ENCODE data around the gene TLE1.

Gene TLE1

GRCh38 chr9:81543695-81544094, 145.7 kb downstream of the TLE1 start:
- H3K4me3 ChIP-seq (replicated peaks; ENCODE audit: insufficient read depth, low read length): no peak overlapping the region
- H3K27ac ChIP-seq (replicated peaks): no peak overlapping the region
- no peaks in the 10 kb centered on the region for H3K27me3 ChIP-seq (ENCODE audit: insufficient read depth, poor library complexity, severe bottlenecking)
- no peak for DNase-seq (ENCODE audit: low read depth in 1 of 2, low spot score in 1 of 2)
- TF ChIP-seq CTCF (IDR thresholded peaks at IDR 0.05; ENCODE audit: insufficient read depth, low read length): no peak
- no peak for TF ChIP-seq SPI1 (IDR thresholded peaks at IDR 0.05; ENCODE audit: borderline replicate concordance, low read depth)
- TF ChIP-seq GABPA (IDR thresholded peaks at IDR 0.05; ENCODE audit: low read depth): no peak
- no peak for TF ChIP-seq POLR2AphosphoS5 (IDR thresholded peaks at IDR 0.05; ENCODE audit: low read depth)
- no peak for TF ChIP-seq REST (IDR thresholded peaks at IDR 0.05; ENCODE audit: insufficient replicate concordance, low read depth)

GRCh38 chr9:81542118-81542889, 147.0 kb downstream of the TLE1 start:
- no peak for TF ChIP-seq POLR2AphosphoS5 (IDR thresholded peaks at IDR 0.05; ENCODE audit: low read depth)
- TF ChIP-seq REST (IDR thresholded peaks at IDR 0.05; ENCODE audit: insufficient replicate concordance, low read depth): no peak
- no peak for TF ChIP-seq CTCF (IDR thresholded peaks at IDR 0.05; ENCODE audit: insufficient read depth, low read length)
- no peak for TF ChIP-seq GABPA (IDR thresholded peaks at IDR 0.05; ENCODE audit: low read depth)
- TF ChIP-seq SPI1 (IDR thresholded peaks at IDR 0.05; ENCODE audit: borderline replicate concordance, low read depth): no peak
- Histone ChIP-seq H3K27me3 (ENCODE audit: insufficient read depth, poor library complexity, severe bottlenecking) (no peaks in the 10 kb centered on the region), H3K27ac (replicated peaks) (no peak overlapping the region), H3K4me3 (replicated peaks; ENCODE audit: insufficient read depth, low read length) (no peak overlapping the region)
- DNase-seq (ENCODE audit: low read depth in 1 of 2, low spot score in 1 of 2): no peak

GRCh38 chr9:81540142-81540710, 149.1 kb downstream of the TLE1 start:
- H3K27me3 ChIP-seq (ENCODE audit: insufficient read depth, poor library complexity, severe bottlenecking): no peaks in the 10 kb centered on the region
- H3K27ac ChIP-seq (replicated peaks): no peak overlapping the region
- DNase-seq (ENCODE audit: low read depth in 1 of 2, low spot score in 1 of 2): no peak
- TF ChIP-seq SPI1 (IDR thresholded peaks at IDR 0.05; ENCODE audit: borderline replicate concordance, low read depth) (no peak), REST (IDR thresholded peaks at IDR 0.05; ENCODE audit: insufficient replicate concordance, low read depth) (no peak), POLR2AphosphoS5 (IDR thresholded peaks at IDR 0.05; ENCODE audit: low read depth) (no peak), GABPA (IDR thresholded peaks at IDR 0.05; ENCODE audit: low read depth) (no peak), CTCF (IDR thresholded peaks at IDR 0.05; ENCODE audit: insufficient read depth, low read length) (no peak)
- H3K4me3 ChIP-seq (replicated peaks; ENCODE audit: insufficient read depth, low read length): no peak overlapping the region
